Activated CD4-positive, CD25-positive, alpha-beta regulatory T cell treated with anti-CD3 and anti-CD28 coated beads, Interleukin-2, amount 50 U/mL, for 16 hours (primary cell): ENCODE results near the gene GGTLC2.
"Not testable (repeated sequence)": the region's sequence is repeated elsewhere in the genome, so short reads cannot be mapped to it uniquely, and the experiment has no call there.

Source experiments
- DNase-seq: peaks from one replicate; pipeline ENCODE4 v3.0.0-alpha.2; 2020; ENCODE audit warnings: low read depth, low spot score

The GGTLC2 gene

GRCh38 chr22:22667966-22668880, 23.8 kb downstream of the GGTLC2 start:
- DNase-seq, result no peak

- no peak for DNase-seq
Observed at GRCh38 chr22:22669093-22669492, 24.7 kb downstream of the GGTLC2 start.

GRCh38 chr22:22670076-22670795, 25.8 kb downstream of the GGTLC2 start:
- DNase-seq, result no peak

- DNase-seq, result no peak
Observed at GRCh38 chr22:22671506-22671905, 27.1 kb downstream of the GGTLC2 start.

- DNase-seq, result no peak
Observed at GRCh38 chr22:22673099-22673498, 28.7 kb downstream of the GGTLC2 start.

GRCh38 chr22:22673628-22674027, 29.2 kb downstream of the GGTLC2 start:
- DNase-seq, result no peak

- DNase-seq, result no peak
Observed at GRCh38 chr22:22674467-22674866, 30.1 kb downstream of the GGTLC2 start.

GRCh38 chr22:22678970-22679369, 34.6 kb downstream of the GGTLC2 start:
- DNase-seq, result no peak

- DNase-seq, result no peak
Observed at GRCh38 chr22:22680396-22680795, 36.0 kb downstream of the GGTLC2 start.

GRCh38 chr22:22681221-22681739, 36.9 kb downstream of the GGTLC2 start:
- DNase-seq, result no peak

GRCh38 chr22:22682196-22682595, 37.8 kb downstream of the GGTLC2 start:
- no peak for DNase-seq

- DNase-seq, result no peak
Observed at GRCh38 chr22:22682807-22683667, 38.6 kb downstream of the GGTLC2 start.

- no peak for DNase-seq
Observed at GRCh38 chr22:22683668-22684361, 39.4 kb downstream of the GGTLC2 start.

GRCh38 chr22:22684580-22685561, 40.5 kb downstream of the GGTLC2 start:
- no peak for DNase-seq

- no peak for DNase-seq
Observed at GRCh38 chr22:22685586-22685985, 41.2 kb downstream of the GGTLC2 start.

- not testable (repeated sequence) for DNase-seq
Observed at GRCh38 chr22:22686202-22687115, 42.0 kb downstream of the GGTLC2 start.

GRCh38 chr22:22687638-22688500, 43.5 kb downstream of the GGTLC2 start:
- DNase-seq, result no peak
